Testis (tissue), 2 donors: ENCODE measurements around the gene MDP1.

Source experiments
- CTCF ChIP-seq, 3 experiments: fragments of 450-650 bp in 2 of 3; fragments of 200-600 bp in 1 of 3; sonication (generic) in 1 of 3; IDR thresholded peaks; one replicate each; pipeline ENCODE4 v1.5.1; 2016 to 2019; ENCODE audit warnings: antibody characterized with exemption in 3 of 3, mild to moderate bottlenecking in 2 of 3, moderate library complexity in 1 of 3
- POLR2A ChIP-seq: fragments of 450-650 bp; IDR thresholded peaks from one replicate; pipeline ENCODE4 v1.6.1; 2017; ENCODE audit warnings: antibody characterized with exemption, mild to moderate bottlenecking, moderate library complexity

DNA sequence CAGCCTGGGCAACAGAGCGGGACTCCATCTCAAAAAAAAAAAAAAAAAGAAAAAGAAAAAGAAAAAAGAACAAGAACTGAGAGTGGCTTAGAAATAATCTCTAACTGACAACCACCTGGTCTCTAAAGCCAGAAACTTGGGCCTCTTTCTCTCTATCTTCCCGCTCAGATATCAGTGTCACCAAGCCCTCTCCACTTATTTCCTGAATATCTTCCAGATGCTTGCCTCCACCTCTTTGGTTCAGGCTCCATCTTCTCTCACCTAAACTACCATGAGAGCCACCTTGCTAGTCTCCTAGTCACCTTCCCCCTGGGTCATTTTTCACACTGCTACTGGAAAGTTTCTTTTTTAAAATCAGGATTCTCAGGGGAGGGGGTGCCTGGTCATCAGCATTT, 18.8 kb downstream of the MDP1 start:
- TF ChIP-seq POLR2A = no peak
- no peak for TF ChIP-seq CTCF (IDR thresholded peaks at IDR 0.05)
